ENCODE measurements around the gene CAGE1. TPM values are rescaled to one million over a fixed set of nuclear protein-coding genes. Genes with fewer than 3 reads are reported as not detected.
A peak's percentile ranks its signal among the peaks of the same experiment; 100 is the strongest.
"Not testable (repeated sequence)": the region's sequence is repeated elsewhere in the genome, so short reads cannot be mapped to it uniquely, and the experiment has no call there.

Gene CAGE1
- polyA plus RNA-seq, 1 donor (not counting 4 experiments of a cell fraction or from before 2014, with no cell fraction given), result 0.04 TPM

DNA sequence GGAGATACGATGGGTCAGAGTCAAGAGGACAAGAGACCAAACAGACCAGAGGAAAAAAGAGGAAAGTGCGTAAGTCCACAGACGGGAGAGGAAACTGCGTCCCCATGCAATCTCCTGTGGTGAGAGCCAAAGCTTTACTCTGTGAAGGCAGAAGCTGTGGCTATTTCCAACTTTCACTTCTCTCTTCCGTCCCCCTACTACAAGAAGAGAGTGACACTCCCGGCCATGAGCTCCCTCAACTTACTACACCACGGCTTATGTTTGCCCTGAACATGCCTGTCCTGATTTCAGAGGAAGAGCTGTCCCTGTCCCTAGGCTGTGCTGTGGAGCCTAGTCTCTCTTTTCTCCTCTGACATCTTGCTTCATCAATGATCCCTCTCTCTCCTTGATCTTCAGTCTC lies 65.0 kb downstream of the CAGE1 start:
- dilution Hi-C loops (cut with MboI; ENCODE audit: extremely low pct_ligation_motif_present, low sequenced_read_pairs), result no loop called here
- no peak overlapping the region for H3K27ac ChIP-seq (ENCODE audit: control insufficient read depth, insufficient read depth, low read length)
- H2AFZ ChIP-seq (ENCODE audit: control insufficient read depth, low read length), result peak overlapping the region; percentile 27
- H3K9me3 ChIP-seq (ENCODE audit: control insufficient read depth, low read depth, low read length), result no peaks in the 10 kb centered on the region
- H3K9me1 ChIP-seq (ENCODE audit: control insufficient read depth, extremely low read depth, insufficient read depth, low read length), result no peaks in the 10 kb centered on the region
- TF ChIP-seq, protein P1, sequence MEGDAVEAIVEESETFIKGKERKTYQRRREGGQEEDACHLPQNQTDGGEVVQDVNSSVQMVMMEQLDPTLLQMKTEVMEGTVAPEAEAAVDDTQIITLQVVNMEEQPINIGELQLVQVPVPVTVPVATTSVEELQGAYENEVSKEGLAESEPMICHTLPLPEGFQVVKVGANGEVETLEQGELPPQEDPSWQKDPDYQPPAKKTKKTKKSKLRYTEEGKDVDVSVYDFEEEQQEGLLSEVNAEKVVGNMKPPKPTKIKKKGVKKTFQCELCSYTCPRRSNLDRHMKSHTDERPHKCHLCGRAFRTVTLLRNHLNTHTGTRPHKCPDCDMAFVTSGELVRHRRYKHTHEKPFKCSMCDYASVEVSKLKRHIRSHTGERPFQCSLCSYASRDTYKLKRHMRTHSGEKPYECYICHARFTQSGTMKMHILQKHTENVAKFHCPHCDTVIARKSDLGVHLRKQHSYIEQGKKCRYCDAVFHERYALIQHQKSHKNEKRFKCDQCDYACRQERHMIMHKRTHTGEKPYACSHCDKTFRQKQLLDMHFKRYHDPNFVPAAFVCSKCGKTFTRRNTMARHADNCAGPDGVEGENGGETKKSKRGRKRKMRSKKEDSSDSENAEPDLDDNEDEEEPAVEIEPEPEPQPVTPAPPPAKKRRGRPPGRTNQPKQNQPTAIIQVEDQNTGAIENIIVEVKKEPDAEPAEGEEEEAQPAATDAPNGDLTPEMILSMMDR (optimal IDR thresholded peaks at IDR 0.05 in 1 of 3, IDR thresholded peaks at IDR 0.05 in 1 of 3, conservative IDR thresholded peaks at IDR 0.05 in 1 of 3; ENCODE audit: extremely low read depth in 1 of 3, insufficient read depth in 2 of 3, low read length in 3 of 3), result no peak
- TF ChIP-seq EZH2 (IDR thresholded peaks at IDR 0.05; ENCODE audit: low read length), result no peak
- no peaks in the 10 kb centered on the region for H3K36me3 ChIP-seq (ENCODE audit: control insufficient read depth in 2 of 2, extremely low read depth in 1 of 2, insufficient read depth in 2 of 2, low read length in 2 of 2)
- DNase-seq (ENCODE audit: low read depth, low spot score) (no peak), FAIRE-seq (no peak)
- peaks cover 6% of the 10 kb centered on the region for H3K4me1 ChIP-seq (ENCODE audit: control insufficient read depth, extremely low read depth, insufficient read depth, low read length)
- H3K27me3 ChIP-seq (ENCODE audit: control insufficient read depth, extremely low read depth, insufficient read depth, low read length), result no peaks in the 10 kb centered on the region
- H3K79me2 ChIP-seq (ENCODE audit: control insufficient read depth, insufficient read depth, low read length), result no peaks in the 10 kb centered on the region
- H3K4me2 ChIP-seq (ENCODE audit: control insufficient read depth, extremely low read depth, insufficient read depth, low read depth, low read length), result no peak overlapping the region
- no peak overlapping the region for H3K4me3 ChIP-seq (ENCODE audit: control insufficient read depth in 2 of 3, extremely low read depth in 1 of 3, insufficient read depth in 2 of 3, low read depth in 1 of 3, low read length in 3 of 3)
- H3K9ac ChIP-seq (ENCODE audit: control insufficient read depth, extremely low read depth, insufficient read depth, low read length), result no peak overlapping the region
- H4K20me1 ChIP-seq (ENCODE audit: control insufficient read depth, extremely low read depth, insufficient read depth, low read length), result no peaks in the 10 kb centered on the region

DNA sequence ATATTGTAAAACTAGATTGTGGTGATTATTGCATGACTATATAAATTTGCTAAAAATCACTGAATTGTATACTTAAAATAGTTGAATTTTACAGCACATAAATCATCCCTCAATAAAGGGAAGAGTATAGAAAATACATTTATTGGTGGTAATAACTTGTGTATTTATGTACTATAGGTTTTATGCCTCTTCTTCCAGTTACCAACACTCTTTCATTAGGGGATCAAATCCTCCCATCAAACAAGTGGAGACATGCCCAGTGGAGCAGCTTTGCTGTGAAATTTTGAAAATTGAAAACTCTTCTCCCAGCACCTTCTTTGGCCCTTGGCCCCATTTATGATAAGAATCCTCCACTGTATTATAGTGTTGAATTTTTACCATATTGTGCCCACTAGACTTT lies 66.5 kb downstream of the CAGE1 start:
- dilution Hi-C loops (cut with MboI; ENCODE audit: extremely low pct_ligation_motif_present, low sequenced_read_pairs), result no loop called here
- FAIRE-seq, result peak; percentile 17
- Histone ChIP-seq H2AFZ (ENCODE audit: control insufficient read depth, low read length) (no peak overlapping the region), H3K79me2 (ENCODE audit: control insufficient read depth, insufficient read depth, low read length) (no peaks in the 10 kb centered on the region), H3K4me1 (ENCODE audit: control insufficient read depth, extremely low read depth, insufficient read depth, low read length) (peaks cover 6% of the 10 kb centered on the region), H3K27ac (ENCODE audit: control insufficient read depth, insufficient read depth, low read length) (no peak overlapping the region), H3K9ac (ENCODE audit: control insufficient read depth, extremely low read depth, insufficient read depth, low read length) (no peak overlapping the region), H3K9me3 (ENCODE audit: control insufficient read depth, low read depth, low read length) (no peaks in the 10 kb centered on the region), H3K36me3 (ENCODE audit: control insufficient read depth in 2 of 2, extremely low read depth in 1 of 2, insufficient read depth in 2 of 2, low read length in 2 of 2) (no peaks in the 10 kb centered on the region), H4K20me1 (ENCODE audit: control insufficient read depth, extremely low read depth, insufficient read depth, low read length) (no peaks in the 10 kb centered on the region), H3K4me3 (ENCODE audit: control insufficient read depth in 2 of 3, extremely low read depth in 1 of 3, insufficient read depth in 2 of 3, low read depth in 1 of 3, low read length in 3 of 3) (no peak overlapping the region), H3K4me2 (ENCODE audit: control insufficient read depth, extremely low read depth, insufficient read depth, low read depth, low read length) (no peak overlapping the region), H3K9me1 (ENCODE audit: control insufficient read depth, extremely low read depth, insufficient read depth, low read length) (no peaks in the 10 kb centered on the region), H3K27me3 (ENCODE audit: control insufficient read depth, extremely low read depth, insufficient read depth, low read length) (no peaks in the 10 kb centered on the region)
- no peak for TF ChIP-seq EZH2 (IDR thresholded peaks at IDR 0.05; ENCODE audit: low read length)
- TF ChIP-seq, protein P1 (optimal IDR thresholded peaks at IDR 0.05 in 1 of 3, IDR thresholded peaks at IDR 0.05 in 1 of 3, conservative IDR thresholded peaks at IDR 0.05 in 1 of 3; ENCODE audit: extremely low read depth in 1 of 3, insufficient read depth in 2 of 3, low read length in 3 of 3), result no peak
- DNase-seq (ENCODE audit: low read depth, low spot score), result no peak

DNA sequence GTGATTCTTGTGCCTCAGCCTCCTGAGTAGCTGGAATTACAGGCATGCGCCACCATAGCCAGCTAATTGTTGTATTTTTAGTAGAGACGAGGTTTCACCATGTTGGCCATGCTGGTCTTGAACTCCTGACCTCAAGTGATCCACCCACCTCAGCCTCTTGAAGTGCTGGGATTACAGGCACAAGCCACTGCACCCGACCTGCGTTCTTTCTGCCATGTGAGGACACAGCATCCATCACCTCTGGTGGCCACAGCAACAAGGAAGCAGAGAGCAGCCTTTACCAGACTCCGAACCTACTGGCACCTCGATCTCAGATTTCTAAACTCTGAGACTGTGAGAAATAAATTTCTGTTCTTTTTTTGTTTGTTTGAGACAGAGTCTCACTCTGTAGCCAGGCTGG lies 67.7 kb downstream of the CAGE1 start:
- H3K9me1 ChIP-seq (ENCODE audit: control insufficient read depth, extremely low read depth, insufficient read depth, low read length); dilution Hi-C loops (cut with MboI; ENCODE audit: extremely low pct_ligation_motif_present, low sequenced_read_pairs); H3K9me3 ChIP-seq (ENCODE audit: control insufficient read depth, low read depth, low read length); H3K36me3 ChIP-seq (ENCODE audit: control insufficient read depth in 2 of 2, extremely low read depth in 1 of 2, insufficient read depth in 2 of 2, low read length in 2 of 2); H3K4me2 ChIP-seq (ENCODE audit: control insufficient read depth, extremely low read depth, insufficient read depth, low read depth, low read length); H3K27me3 ChIP-seq (ENCODE audit: control insufficient read depth, extremely low read depth, insufficient read depth, low read length); H3K27ac ChIP-seq (ENCODE audit: control insufficient read depth, insufficient read depth, low read length); H4K20me1 ChIP-seq (ENCODE audit: control insufficient read depth, extremely low read depth, insufficient read depth, low read length); H2AFZ ChIP-seq (ENCODE audit: control insufficient read depth, low read length); H3K4me3 ChIP-seq (ENCODE audit: control insufficient read depth in 2 of 3, extremely low read depth in 1 of 3, insufficient read depth in 2 of 3, low read depth in 1 of 3, low read length in 3 of 3); H3K9ac ChIP-seq (ENCODE audit: control insufficient read depth, extremely low read depth, insufficient read depth, low read length); FAIRE-seq; DNase-seq (ENCODE audit: low read depth, low spot score); H3K4me1 ChIP-seq (ENCODE audit: control insufficient read depth, extremely low read depth, insufficient read depth, low read length); H3K79me2 ChIP-seq (ENCODE audit: control insufficient read depth, insufficient read depth, low read length): not testable (repeated sequence)

DNA sequence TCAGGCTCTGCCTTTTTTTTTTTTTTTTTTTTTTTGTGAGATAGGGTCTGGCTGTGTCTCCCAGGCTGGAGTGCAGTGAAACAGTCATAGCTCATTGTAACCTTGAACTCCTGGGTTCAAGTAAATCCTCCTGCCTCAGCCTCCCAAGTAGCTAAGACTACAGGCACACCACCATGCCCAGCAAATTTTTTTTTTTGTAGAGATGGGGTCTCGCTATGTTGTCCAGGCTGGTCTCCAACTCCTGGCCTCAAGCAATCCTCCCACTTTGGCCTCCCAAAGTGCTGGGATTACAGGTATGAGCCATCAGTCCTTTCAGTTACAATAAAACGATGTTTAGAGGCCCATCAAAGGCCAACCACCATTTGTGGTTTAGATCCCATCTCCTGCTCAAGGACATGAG lies 70.1 kb downstream of the CAGE1 start:
- H3K9me1 ChIP-seq (ENCODE audit: control insufficient read depth, extremely low read depth, insufficient read depth, low read length); H2AFZ ChIP-seq (ENCODE audit: control insufficient read depth, low read length); FAIRE-seq; H3K4me1 ChIP-seq (ENCODE audit: control insufficient read depth, extremely low read depth, insufficient read depth, low read length); H3K4me2 ChIP-seq (ENCODE audit: control insufficient read depth, extremely low read depth, insufficient read depth, low read depth, low read length); H3K9me3 ChIP-seq (ENCODE audit: control insufficient read depth, low read depth, low read length); DNase-seq (ENCODE audit: low read depth, low spot score); H4K20me1 ChIP-seq (ENCODE audit: control insufficient read depth, extremely low read depth, insufficient read depth, low read length); H3K27ac ChIP-seq (ENCODE audit: control insufficient read depth, insufficient read depth, low read length); H3K36me3 ChIP-seq (ENCODE audit: control insufficient read depth in 2 of 2, extremely low read depth in 1 of 2, insufficient read depth in 2 of 2, low read length in 2 of 2); H3K9ac ChIP-seq (ENCODE audit: control insufficient read depth, extremely low read depth, insufficient read depth, low read length); H3K27me3 ChIP-seq (ENCODE audit: control insufficient read depth, extremely low read depth, insufficient read depth, low read length); dilution Hi-C loops (cut with MboI; ENCODE audit: extremely low pct_ligation_motif_present, low sequenced_read_pairs); H3K79me2 ChIP-seq (ENCODE audit: control insufficient read depth, insufficient read depth, low read length); H3K4me3 ChIP-seq (ENCODE audit: control insufficient read depth in 2 of 3, extremely low read depth in 1 of 3, insufficient read depth in 2 of 3, low read depth in 1 of 3, low read length in 3 of 3): not testable (repeated sequence)

Measured in keratinocyte (primary cell).